ENCODE results near the gene TMEM9B. TPM values are rescaled to one million over a fixed set of nuclear protein-coding genes. Genes with fewer than 3 reads are reported as not detected.

TMEM9B gene
- polyA plus RNA-seq, 3 donors = 25.5 to 149 (median 141) TPM

DNA sequence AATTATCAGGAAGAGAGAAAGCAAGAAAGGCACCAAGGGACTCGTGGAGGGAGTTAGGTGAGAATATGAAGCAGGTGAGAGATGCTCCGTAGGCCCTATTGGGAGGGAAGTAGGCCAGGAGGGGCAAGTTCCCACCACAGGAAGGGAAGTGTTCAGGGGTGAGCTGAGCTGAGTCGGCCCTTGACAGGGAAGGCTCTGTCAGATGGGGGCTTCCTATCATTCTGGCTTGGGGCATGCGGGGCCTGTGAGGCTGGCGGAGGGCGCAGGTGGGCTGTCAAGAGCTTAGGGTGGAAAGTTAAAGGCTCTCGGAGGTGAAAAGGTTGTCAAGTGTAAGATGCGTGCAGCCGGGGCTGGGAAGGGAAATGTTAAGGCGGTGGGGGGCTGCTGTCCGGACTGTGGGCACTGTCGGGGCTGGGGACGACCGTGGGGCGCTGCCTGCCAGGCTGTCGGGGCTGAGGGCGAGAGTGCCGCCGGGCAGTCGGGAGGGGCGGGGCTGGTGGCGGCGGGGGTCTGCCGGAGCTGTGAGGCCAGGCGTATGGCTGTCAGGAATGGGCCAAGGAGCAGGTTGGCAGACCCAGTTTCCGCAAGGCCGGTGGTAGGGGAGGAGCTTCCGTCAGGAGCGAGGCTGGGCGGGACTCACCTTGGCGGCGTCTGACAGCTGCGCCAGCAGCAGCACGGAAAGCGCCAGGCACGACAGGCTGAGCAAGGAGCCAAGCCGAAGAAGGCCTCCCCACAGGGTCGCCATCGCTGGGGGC lies 496 bp downstream of the TMEM9B start:
- Histone ChIP-seq H3K9ac (ENCODE audit: insufficient read depth, low read length, poor library complexity, severe bottlenecking) (peak overlapping the region; percentile 97), H3K9me3 (replicated peaks in 1 of 2; ENCODE audit: control insufficient read depth in 1 of 2, insufficient read depth in 1 of 2, low read length in 2 of 2) (no peaks in the 10 kb centered on the region), H3K4me2 (replicated peaks; ENCODE audit: extremely low read depth, low read length, poor library complexity, severe bottlenecking) (peak overlapping the region; percentile 94), H2AFZ (ENCODE audit: insufficient read depth, low read depth, low read length, poor library complexity, severe bottlenecking) (peak overlapping the region; percentile 94), H4K20me1 (ENCODE audit: insufficient read depth, low read length) (peaks cover 22% of the 10 kb centered on the region), H3K4me1 (ENCODE audit: control insufficient read depth in 1 of 2, insufficient read depth in 2 of 2, low read length in 2 of 2) (peaks cover 21 to 26% of the 10 kb centered on the region in 2 donors), H3K27me3 (ENCODE audit: control insufficient read depth in 2 of 2, insufficient read depth in 2 of 2, low read length in 2 of 2) (no peaks in the 10 kb centered on the region), H3K36me3 (replicated peaks in 1 of 2; ENCODE audit: control insufficient read depth in 1 of 2, insufficient read depth in 2 of 2, low read length in 2 of 2) (peaks cover 0 to 11% of the 10 kb centered on the region in 2 donors), H3K27ac (ENCODE audit: low read depth in 1 of 2, low read length in 2 of 2) (peak overlapping the region; percentile 98 to 99), H3K4me3 (replicated peaks in 1 of 3; ENCODE audit: low read depth in 2 of 3, low read length in 3 of 3) (peak overlapping the region; percentile 85 to 89 (median 85)), H3K79me2 (ENCODE audit: insufficient read depth, low read length) (peaks cover 54% of the 10 kb centered on the region)
- TF ChIP-seq, protein P1, sequence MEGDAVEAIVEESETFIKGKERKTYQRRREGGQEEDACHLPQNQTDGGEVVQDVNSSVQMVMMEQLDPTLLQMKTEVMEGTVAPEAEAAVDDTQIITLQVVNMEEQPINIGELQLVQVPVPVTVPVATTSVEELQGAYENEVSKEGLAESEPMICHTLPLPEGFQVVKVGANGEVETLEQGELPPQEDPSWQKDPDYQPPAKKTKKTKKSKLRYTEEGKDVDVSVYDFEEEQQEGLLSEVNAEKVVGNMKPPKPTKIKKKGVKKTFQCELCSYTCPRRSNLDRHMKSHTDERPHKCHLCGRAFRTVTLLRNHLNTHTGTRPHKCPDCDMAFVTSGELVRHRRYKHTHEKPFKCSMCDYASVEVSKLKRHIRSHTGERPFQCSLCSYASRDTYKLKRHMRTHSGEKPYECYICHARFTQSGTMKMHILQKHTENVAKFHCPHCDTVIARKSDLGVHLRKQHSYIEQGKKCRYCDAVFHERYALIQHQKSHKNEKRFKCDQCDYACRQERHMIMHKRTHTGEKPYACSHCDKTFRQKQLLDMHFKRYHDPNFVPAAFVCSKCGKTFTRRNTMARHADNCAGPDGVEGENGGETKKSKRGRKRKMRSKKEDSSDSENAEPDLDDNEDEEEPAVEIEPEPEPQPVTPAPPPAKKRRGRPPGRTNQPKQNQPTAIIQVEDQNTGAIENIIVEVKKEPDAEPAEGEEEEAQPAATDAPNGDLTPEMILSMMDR (IDR thresholded peaks at IDR 0.05) = no peak
- WGBS (ENCODE audit: insufficient coverage) = 2% methylated on average over 39 of the region's 39 CpGs
- intact Hi-C loops (cut with micrococcal nuclease) = loop anchor here (5.0 to 10.0 kb wide), 3 partner anchors 51 to 289 kb away; partner anchors contain the start of genes RPL27A (in 1 of the 2) and TRIM66 (in 1 of the 2)
- peaks cover 4 to 11% of the 10 kb centered on the region in 2 donors for H3K36me3 Mint-ChIP-seq
- peaks cover 0 to 5% (median 0%) of the 10 kb centered on the region in 3 donors for H3K27me3 Mint-ChIP-seq (ENCODE audit: low read depth in 3 of 3)
- H3K27ac Mint-ChIP-seq = peak overlapping the region; percentile 95 to 100 (median 97)
- peak in 2 of 3 donors; percentile 26 to 54 for DNase-seq
- peak overlapping the region; percentile 95 to 98 for H3K4me3 Mint-ChIP-seq
- H3K9me3 Mint-ChIP-seq = no peaks in the 10 kb centered on the region
- H3K4me1 Mint-ChIP-seq = peaks cover 37% of the 10 kb centered on the region

DNA sequence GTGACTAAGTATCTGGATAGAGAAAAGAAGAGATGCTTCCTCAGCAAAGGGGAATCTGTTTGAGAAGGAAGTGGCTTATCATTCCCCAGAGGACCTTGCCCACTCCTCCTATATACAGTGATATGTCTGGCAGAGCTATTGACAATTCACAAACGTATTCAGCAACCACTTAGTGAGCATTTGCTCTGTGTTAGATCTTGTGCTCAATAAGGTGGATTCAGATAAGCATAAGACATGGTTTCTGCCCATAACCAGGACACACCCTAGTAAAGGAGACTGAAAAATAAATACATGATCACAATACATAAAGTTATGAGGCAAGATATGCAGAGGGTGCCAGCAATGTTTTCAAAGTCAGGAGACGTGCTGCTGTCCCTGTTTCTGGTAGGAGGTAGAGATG lies 1.4 kb downstream of the TMEM9B start:
- Mint-ChIP-seq H3K27me3 (ENCODE audit: low read depth in 3 of 3) (peaks cover 0 to 5% (median 0%) of the 10 kb centered on the region in 3 donors), H3K4me1 (peaks cover 37% of the 10 kb centered on the region), H3K27ac (peak overlapping the region in 4 of 7 donors; percentile 30 to 97 (median 80)), H3K9me3 (no peaks in the 10 kb centered on the region), H3K36me3 (peaks cover 6 to 17% of the 10 kb centered on the region in 2 donors), H3K4me3 (peak overlapping the region in 1 of 2 donors; percentile 7)
- H3K36me3 ChIP-seq (replicated peaks in 1 of 2; ENCODE audit: control insufficient read depth in 1 of 2, insufficient read depth in 2 of 2, low read length in 2 of 2) = peaks cover 0 to 12% of the 10 kb centered on the region in 2 donors
- peak overlapping the region; percentile 94 for H3K4me2 ChIP-seq (replicated peaks; ENCODE audit: extremely low read depth, low read length, poor library complexity, severe bottlenecking)
- TF ChIP-seq, protein P1 (IDR thresholded peaks at IDR 0.05) = no peak
- peak overlapping the region in 1 of 3 experiments; percentile 85 for H3K4me3 ChIP-seq (replicated peaks in 1 of 3; ENCODE audit: low read depth in 2 of 3, low read length in 3 of 3)
- no peak overlapping the region for H3K9ac ChIP-seq (ENCODE audit: insufficient read depth, low read length, poor library complexity, severe bottlenecking)
- no peaks in the 10 kb centered on the region for H3K27me3 ChIP-seq (ENCODE audit: control insufficient read depth in 2 of 2, insufficient read depth in 2 of 2, low read length in 2 of 2)
- peaks cover 59% of the 10 kb centered on the region for H3K79me2 ChIP-seq (ENCODE audit: insufficient read depth, low read length)
- peak overlapping the region in 1 of 2 donors; percentile 98 for H3K27ac ChIP-seq (ENCODE audit: low read depth in 1 of 2, low read length in 2 of 2)
- DNase-seq = no peak
- no CpG with 5 or more reads among the region's 2 CpGs for WGBS (ENCODE audit: insufficient coverage)
- H4K20me1 ChIP-seq (ENCODE audit: insufficient read depth, low read length) = peaks cover 26% of the 10 kb centered on the region
- no peaks in the 10 kb centered on the region for H3K9me3 ChIP-seq (replicated peaks in 1 of 2; ENCODE audit: control insufficient read depth in 1 of 2, insufficient read depth in 1 of 2, low read length in 2 of 2)
- no peak overlapping the region for H2AFZ ChIP-seq (ENCODE audit: insufficient read depth, low read depth, low read length, poor library complexity, severe bottlenecking)
- H3K4me1 ChIP-seq (ENCODE audit: control insufficient read depth in 1 of 2, insufficient read depth in 2 of 2, low read length in 2 of 2) = peaks cover 21 to 26% of the 10 kb centered on the region in 2 donors
- intact Hi-C loops (cut with micrococcal nuclease) = loop anchor here (5.0 to 10.0 kb wide), 3 partner anchors 52 to 288 kb away; partner anchors contain the start of genes RPL27A (in 1 of the 2) and TRIM66 (in 1 of the 2)

Measured in CD14-positive monocyte (primary cell).